Duodenal mucosa (tissue), 2 donors: ENCODE measurements around the gene PACC1.
"Not testable (repeated sequence)": the region's sequence is repeated elsewhere in the genome, so short reads cannot be mapped to it uniquely, and the experiment has no call there.

Experiments used
- H3K27ac ChIP-seq: one replicate; pipeline ENCODE4 v1.7.0; 2013; ENCODE audit warnings: low read depth, low read length
- H3K27me3 ChIP-seq, 2 donors: one replicate each; pipeline ENCODE4 v1.7.0; 2013; ENCODE audit warnings: low read length in 2 of 2, control low read depth in 1 of 2; ENCODE audit not compliant: insufficient read depth in 2 of 2, control insufficient read depth in 1 of 2
- H3K36me3 ChIP-seq, 2 donors: one replicate each; pipeline ENCODE4 v1.7.0; 2013; ENCODE audit warnings: low read length in 2 of 2, control low read depth in 1 of 2; ENCODE audit not compliant: insufficient read depth in 2 of 2, control insufficient read depth in 1 of 2
- H3K4me1 ChIP-seq, 2 donors: one replicate each; pipeline ENCODE4 v1.7.0; 2013; ENCODE audit warnings: low read length in 2 of 2, control low read depth in 1 of 2; ENCODE audit not compliant: insufficient read depth in 2 of 2, control insufficient read depth in 1 of 2
- H3K4me3 ChIP-seq, 2 donors: one replicate each; pipeline ENCODE4 v1.7.0; 2013; ENCODE audit warnings: low read length in 2 of 2, low read depth in 1 of 2
- H3K9ac ChIP-seq, 2 donors: one replicate each; pipeline ENCODE4 v1.7.0; 2013; ENCODE audit warnings: low read length in 2 of 2, low read depth in 1 of 2
- H3K9me3 ChIP-seq, 2 donors: one replicate each; pipeline ENCODE4 v1.7.0; 2013; ENCODE audit warnings: low read length in 2 of 2, control low read depth in 1 of 2; ENCODE audit not compliant: control insufficient read depth in 1 of 2

PACC1 gene

GRCh38 chr1:212344905-212345304, 69.8 kb downstream of the PACC1 start:
- Histone ChIP-seq H3K36me3 (peaks cover 10 to 36% of the 10 kb centered on the region in 2 donors), H3K4me1 (no peaks in the 10 kb centered on the region), H3K4me3 (no peak overlapping the region), H3K9me3 (no peaks in the 10 kb centered on the region), H3K27me3 (no peaks in the 10 kb centered on the region), H3K27ac (no peak overlapping the region), H3K9ac (no peak overlapping the region)

DNA sequence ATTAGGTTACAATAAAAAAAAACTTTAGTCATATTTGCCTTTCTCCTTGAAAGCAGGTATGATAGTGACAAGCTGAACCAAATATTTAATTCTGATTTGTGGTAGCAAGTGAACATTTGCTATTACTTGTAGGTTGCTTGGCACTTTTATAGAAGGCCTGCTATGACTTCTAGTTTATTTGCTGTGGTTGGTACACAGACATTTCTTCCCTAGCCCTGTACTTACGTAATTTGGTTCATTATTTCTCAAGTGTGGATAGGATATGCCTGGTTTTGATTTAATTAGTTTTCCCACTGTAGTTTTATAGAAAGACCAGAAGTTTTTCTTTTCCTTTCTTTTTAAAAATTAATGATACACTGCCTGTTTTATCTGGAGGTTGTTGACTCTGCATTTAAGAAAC, 73.6 kb downstream of the PACC1 start:
- no peak overlapping the region for H3K4me3 ChIP-seq
- no peaks in the 10 kb centered on the region for H3K4me1 ChIP-seq
- no peaks in the 10 kb centered on the region for H3K9me3 ChIP-seq
- H3K9ac ChIP-seq, result no peak overlapping the region
- H3K27ac ChIP-seq, result no peak overlapping the region
- H3K27me3 ChIP-seq, result no peaks in the 10 kb centered on the region
- H3K36me3 ChIP-seq, result peaks cover 3 to 24% of the 10 kb centered on the region in 2 donors

DNA sequence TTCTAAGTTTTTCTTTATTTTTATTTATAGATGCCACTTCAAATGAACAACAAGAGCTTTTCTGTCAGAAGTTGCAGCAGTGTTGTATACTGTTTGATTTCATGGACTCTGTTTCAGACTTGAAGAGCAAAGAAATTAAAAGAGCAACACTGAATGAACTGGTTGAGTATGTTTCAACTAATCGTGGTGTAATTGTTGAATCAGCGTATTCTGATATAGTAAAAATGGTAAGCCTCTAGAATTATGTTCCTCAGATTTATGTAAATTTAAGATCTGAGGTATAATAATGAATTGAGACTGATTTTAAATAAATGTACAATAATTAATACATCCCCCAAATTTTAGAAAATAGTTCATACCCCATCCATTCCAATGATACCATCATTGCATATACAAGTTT, 85.6 kb downstream of the PACC1 start:
- H3K9ac ChIP-seq, result no peak overlapping the region
- H3K9me3 ChIP-seq, result no peaks in the 10 kb centered on the region
- H3K27me3 ChIP-seq, result no peaks in the 10 kb centered on the region

GRCh38 chr1:212328248-212328647, 86.4 kb downstream of the PACC1 start:
- Histone ChIP-seq H3K9me3 (no peaks in the 10 kb centered on the region), H3K4me3 (no peak overlapping the region), H3K36me3 (peaks cover under 1 to 3% of the 10 kb centered on the region in 2 donors), H3K27me3 (no peaks in the 10 kb centered on the region), H3K9ac (no peak overlapping the region), H3K27ac (no peak overlapping the region), H3K4me1 (no peaks in the 10 kb centered on the region)

More for the DNA sequence above, 85.6 kb downstream of the PACC1 start:
- Histone ChIP-seq H3K27ac (no peak overlapping the region), H3K4me1 (no peaks in the 10 kb centered on the region), H3K36me3 (peaks cover 8 to 11% of the 10 kb centered on the region in 2 donors), H3K4me3 (no peak overlapping the region)

- H3K4me1 ChIP-seq, result no peaks in the 10 kb centered on the region
- no peak overlapping the region for H3K27ac ChIP-seq
- H3K4me3 ChIP-seq, result no peak overlapping the region
- H3K9me3 ChIP-seq, result no peaks in the 10 kb centered on the region
- H3K27me3 ChIP-seq, result no peaks in the 10 kb centered on the region
- H3K36me3 ChIP-seq, result no peaks in the 10 kb centered on the region
- H3K9ac ChIP-seq, result no peak overlapping the region
Observed at GRCh38 chr1:212326541-212326940, 88.1 kb downstream of the PACC1 start.

DNA sequence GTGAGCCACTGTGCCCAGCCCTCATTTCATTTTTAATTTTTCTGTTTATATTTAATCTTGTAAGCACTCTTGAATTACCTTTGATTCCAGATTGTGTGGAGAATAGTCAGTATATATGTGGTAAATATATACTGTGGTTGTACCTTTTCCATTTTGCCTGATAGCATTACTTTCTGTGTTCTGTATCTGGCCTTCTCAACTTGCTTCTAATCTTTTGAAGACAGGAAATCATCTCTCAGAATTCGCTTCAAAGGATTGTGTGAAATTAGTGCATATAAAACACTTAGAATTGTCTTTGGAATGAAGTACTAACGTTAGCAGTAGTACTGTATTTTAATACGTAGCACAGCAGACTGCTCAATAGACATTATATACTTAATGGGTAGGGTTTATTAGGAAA, 91.6 kb downstream of the PACC1 start:
- Histone ChIP-seq H3K4me3 (no peak overlapping the region), H3K4me1 (no peaks in the 10 kb centered on the region), H3K27ac (no peak overlapping the region), H3K9me3 (no peaks in the 10 kb centered on the region), H3K36me3 (no peaks in the 10 kb centered on the region), H3K9ac (no peak overlapping the region), H3K27me3 (no peaks in the 10 kb centered on the region)

GRCh38 chr1:212321031-212321430, 93.7 kb downstream of the PACC1 start:
- H3K4me1 ChIP-seq, H3K27ac ChIP-seq, H3K4me3 ChIP-seq, H3K36me3 ChIP-seq, H3K27me3 ChIP-seq, H3K9ac ChIP-seq, H3K9me3 ChIP-seq: not testable (repeated sequence)

DNA sequence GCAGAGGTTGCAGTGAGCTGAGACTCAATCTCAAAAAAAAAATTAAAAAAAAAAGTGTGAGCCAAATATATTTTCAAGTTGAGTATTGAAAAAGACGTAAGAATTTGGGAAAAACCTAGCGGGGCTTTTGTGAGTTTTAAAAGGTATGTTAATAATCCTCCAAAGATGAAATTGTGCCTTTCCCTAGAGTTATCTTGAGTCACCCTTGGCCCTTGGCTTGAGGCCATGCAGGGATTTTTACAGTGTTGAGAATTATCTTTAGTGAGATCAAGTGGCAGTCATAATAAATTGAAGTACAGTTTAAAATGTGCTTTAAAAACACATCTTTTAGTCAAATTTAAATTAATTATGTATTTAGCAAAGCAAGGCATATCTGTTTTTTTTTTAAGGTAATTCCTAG, 96.8 kb downstream of the PACC1 start:
- H3K9ac ChIP-seq, result no peak overlapping the region
- H3K9me3 ChIP-seq, result no peaks in the 10 kb centered on the region
- peaks cover 0 to 5% of the 10 kb centered on the region in 2 donors for H3K4me1 ChIP-seq

DNA sequence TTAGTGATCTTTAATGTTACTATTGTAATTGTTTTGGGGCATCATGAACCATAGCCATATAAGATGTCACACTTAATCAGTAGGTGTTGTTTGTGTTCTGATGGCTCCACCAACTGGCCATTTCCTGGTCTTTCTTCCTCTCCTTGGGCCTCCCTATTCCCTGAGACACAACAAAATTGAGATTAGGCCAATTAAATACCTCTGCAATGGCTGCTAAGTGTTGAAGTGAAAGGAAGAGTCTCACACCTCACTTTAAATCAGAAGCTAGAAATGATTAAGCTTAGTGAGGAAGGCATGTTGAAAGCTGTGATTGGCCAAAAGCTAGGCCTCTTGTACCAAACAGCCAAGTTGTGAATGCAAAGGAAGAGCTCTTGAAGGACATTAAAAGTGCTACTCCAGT, 98.8 kb downstream of the PACC1 start:
- Histone ChIP-seq H3K9me3 (no peaks in the 10 kb centered on the region), H3K9ac (no peak overlapping the region), H3K4me1 (peaks cover 0 to 5% of the 10 kb centered on the region in 2 donors), H3K27ac (no peak overlapping the region), H3K27me3 (no peaks in the 10 kb centered on the region), H3K36me3 (no peaks in the 10 kb centered on the region), H3K4me3 (no peak overlapping the region)

More for the DNA sequence above, 96.8 kb downstream of the PACC1 start:
- no peak overlapping the region for H3K4me3 ChIP-seq
- no peak overlapping the region for H3K27ac ChIP-seq
- no peaks in the 10 kb centered on the region for H3K27me3 ChIP-seq
- H3K36me3 ChIP-seq, result no peaks in the 10 kb centered on the region

DNA sequence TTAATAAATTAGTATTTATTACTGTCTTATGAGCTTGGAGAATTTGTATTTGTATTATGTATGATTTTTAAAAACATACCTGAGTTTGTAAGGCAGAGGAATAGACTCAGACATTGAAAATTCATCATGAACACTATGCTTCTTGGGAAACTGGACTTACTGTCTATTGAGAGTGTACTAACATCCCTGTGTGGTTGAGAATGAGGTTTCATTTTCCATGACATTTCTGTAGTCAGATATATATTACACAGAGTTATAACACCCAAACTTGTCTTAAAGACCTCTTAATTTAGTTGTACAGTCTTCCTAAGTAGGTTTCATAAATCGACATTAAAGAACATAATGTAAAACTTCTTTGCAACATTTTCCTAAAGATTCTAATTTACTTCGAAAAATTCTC, 99.5 kb downstream of the PACC1 start:
- Histone ChIP-seq H3K27ac (no peak overlapping the region), H3K4me1 (peaks cover 0 to 5% of the 10 kb centered on the region in 2 donors), H3K9ac (no peak overlapping the region), H3K4me3 (no peak overlapping the region), H3K27me3 (no peaks in the 10 kb centered on the region), H3K9me3 (no peaks in the 10 kb centered on the region), H3K36me3 (no peaks in the 10 kb centered on the region)
